ENCODE measurements around the gene FKTN.

- TF ChIP-seq EZH2 (IDR thresholded peaks at IDR 0.05), result no peak
- no peak for TF ChIP-seq CTCF (IDR thresholded peaks at IDR 0.05)
- TF ChIP-seq EZH2phosphoT487 (IDR thresholded peaks at IDR 0.05), result no peak
Measured at GRCh38 chr9:105683688-105684275, 125.9 kb downstream of the FKTN start.
